Stimulated activated CD4-positive, alpha-beta T cell treated with anti-CD3 and anti-CD28 coated beads, Interleukin-4, amount 100 ng/mL, for 4 hours (primary cell): ENCODE data around the gene PXN.

ENCODE experiments used
- DNase-seq, 2 experiments: peaks; one replicate each; pipeline ENCODE4 v3.0.0-alpha.2; 2020

Gene PXN

DNA sequence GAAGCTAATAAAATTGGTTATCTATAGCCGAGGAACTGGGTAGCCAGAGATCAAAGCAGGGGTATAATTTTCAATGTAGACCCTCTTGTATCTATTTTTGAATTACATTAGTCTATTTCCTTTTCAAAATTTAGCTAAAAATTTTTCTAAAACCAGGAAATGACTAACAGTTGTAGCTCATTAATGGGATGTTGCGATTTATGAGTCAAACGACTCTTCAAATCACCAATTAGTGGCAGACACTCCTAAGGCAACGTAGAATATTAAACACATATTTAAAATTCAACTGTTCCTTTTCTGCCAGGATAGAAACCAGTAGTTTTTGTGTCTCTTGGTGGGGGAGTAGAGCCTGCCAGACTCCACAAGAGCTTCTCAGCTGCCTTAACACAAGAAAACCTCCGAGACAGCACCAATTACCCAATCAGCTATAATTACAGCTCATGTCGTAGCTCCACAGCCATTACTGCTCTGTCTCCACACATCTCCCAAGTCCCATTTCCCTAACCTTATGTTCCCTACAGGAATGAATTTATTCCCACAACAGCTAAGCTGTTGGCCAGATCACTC lies 97.9 kb downstream of the PXN start:
- DNase-seq, result no peak

DNA sequence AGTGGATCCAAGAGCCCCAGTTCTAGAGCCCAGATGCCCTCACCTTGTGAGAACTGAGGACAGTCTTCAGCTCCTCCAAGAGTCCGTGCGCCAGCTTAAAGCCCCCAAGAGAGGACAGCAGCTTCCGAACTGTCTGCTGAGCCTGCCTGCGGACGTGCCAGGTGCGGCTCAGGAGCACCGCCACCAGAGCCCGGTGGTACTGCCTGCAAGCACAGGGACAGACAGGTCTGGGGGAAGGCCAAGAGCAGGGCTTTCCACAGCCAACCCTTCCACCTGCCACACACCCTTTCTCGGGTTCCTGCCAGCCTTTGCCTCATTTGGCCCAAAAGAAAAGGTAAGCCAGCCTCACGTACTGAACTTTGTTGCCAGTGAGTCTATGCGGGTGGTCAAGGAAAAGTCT lies 101.2 kb downstream of the PXN start:
- no peak for DNase-seq

DNA sequence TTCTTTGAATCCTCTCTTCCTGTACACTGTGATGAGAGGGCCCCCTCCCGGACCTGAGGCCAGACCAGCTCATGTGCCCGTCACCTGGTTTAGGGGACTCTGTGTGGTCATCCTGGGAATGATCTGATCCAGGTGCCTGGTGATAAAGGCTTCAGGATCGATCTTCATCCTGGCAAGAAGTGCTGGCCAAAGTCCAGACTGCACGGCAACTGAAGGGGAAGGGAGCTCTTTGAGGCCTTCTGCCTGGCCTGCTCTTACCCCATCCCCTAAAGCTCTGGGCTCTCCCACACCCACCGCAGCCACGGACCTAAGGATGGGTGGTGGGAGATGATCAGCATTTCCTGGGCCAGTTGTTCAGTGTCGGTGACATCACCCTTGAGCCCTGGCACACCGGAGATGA lies 102.8 kb downstream of the PXN start:
- DNase-seq, result no peak

DNA sequence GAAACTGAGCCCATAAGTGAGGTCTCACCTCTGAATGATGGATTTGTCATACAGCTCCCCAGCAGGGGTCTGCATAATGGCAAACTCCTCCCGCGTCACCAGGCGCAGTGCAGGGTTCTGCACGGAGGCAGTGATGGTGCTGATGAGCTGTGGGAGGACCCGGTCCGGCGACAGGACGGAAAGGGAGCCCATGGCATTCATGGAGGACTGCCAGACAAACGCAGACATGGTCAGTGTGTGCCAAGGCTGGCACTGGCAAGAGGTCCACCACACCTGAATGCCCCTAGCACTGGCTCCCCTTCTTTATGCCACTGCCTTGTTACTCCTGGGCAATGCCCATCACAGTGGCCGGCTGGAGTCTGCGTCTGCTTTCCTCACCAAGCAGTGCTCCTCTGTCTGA lies 103.7 kb downstream of the PXN start:
- no peak for DNase-seq
